ENCODE results near the gene TENM4.

The TENM4 gene

DNA sequence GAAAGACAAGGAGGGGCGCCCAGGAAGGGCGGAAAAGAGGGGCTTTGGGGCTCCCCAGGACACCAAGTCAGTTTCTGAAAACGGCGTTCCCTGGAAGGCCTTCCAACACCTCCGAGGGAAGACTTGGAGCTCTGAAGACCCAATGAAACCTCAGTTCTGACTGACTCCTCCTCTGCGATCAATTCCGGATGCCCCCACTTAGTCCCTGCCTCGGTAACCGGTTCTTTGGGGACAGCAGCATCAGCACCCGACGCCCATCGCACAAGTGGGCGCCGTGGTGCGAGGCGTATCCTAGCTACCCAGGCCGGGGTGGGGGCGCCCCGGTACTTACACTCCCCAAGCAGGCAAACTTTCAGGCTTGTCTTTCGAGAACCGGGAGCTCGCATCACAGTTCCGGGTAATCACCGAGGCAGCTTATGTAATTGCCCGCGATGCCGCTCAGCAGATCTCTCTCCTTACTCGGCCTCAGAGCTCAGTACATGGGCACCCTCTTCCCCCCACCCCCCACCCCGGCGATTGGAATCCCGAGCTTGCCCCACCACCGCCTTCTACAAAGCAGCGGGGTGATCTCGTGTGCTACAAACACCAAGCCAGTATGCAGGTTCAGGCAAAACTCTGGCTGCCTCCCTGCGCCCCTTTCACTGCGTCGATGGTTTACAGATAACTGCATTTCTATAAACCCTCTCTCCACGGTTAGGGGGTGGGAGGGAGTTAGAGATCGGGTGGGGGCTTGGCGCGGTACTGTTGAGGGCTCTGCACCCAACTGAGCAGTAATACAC lies 2.0 kb downstream of the TENM4 start:
- no peaks in the 10 kb centered on the region for H3K9me3 Mint-ChIP-seq
- peaks cover 90% of the 10 kb centered on the region for H3K27me3 Mint-ChIP-seq
- no peak overlapping the region for H3K4me3 Mint-ChIP-seq
- H3K4me1 Mint-ChIP-seq (ENCODE audit: low read depth): peaks cover 39% of the 10 kb centered on the region
- H3K27ac Mint-ChIP-seq: no peak overlapping the region
- intact Hi-C loops (cut with micrococcal nuclease): loop anchor here (5.0 kb wide), 1 partner anchor 37 kb away; no protein-coding TSS in a partner anchor
- no peaks in the 10 kb centered on the region for H3K36me3 Mint-ChIP-seq (ENCODE audit: low read depth)

DNA sequence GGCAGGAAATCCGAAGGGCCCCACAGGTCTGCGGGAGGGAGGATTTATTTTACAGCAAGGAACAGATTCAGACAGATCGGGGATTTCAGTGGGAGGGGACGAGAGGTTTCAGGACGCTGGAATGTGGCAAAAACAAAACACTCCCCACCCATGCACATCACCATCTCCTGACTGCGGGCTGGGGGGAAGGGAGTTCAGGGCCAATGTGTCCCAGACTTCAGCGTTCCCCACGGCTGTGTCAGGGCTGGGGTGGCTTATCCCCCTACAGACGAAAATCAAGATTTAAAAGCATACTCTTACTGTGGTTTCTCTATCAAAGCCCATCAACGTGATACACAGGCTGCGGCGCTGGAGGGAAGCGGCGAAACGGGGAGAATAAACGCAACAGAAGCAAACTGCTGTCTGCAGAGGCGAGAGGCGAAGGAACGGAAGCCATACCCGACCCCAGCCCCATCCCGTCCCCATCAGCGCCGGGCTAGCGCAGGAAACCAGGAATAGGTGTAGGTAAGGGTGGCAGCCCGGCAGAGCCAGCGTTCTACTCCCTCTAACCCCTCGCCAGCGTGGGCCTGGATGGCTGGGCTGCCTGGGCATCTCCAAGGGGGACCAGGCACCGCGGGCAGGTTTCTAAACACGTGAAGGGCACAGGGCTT lies 2.7 kb downstream of the TENM4 start:
- H3K9me3 Mint-ChIP-seq: no peaks in the 10 kb centered on the region
- H3K4me3 Mint-ChIP-seq: peak overlapping the region; percentile 49
- H3K27me3 Mint-ChIP-seq: peaks cover 90% of the 10 kb centered on the region
- H3K36me3 Mint-ChIP-seq (ENCODE audit: low read depth): no peaks in the 10 kb centered on the region
- H3K27ac Mint-ChIP-seq: no peak overlapping the region
- H3K4me1 Mint-ChIP-seq (ENCODE audit: low read depth): peaks cover 39% of the 10 kb centered on the region
- intact Hi-C loops (cut with micrococcal nuclease): loop anchor here (5.0 kb wide), 1 partner anchor 36 kb away; no protein-coding TSS in a partner anchor

DNA sequence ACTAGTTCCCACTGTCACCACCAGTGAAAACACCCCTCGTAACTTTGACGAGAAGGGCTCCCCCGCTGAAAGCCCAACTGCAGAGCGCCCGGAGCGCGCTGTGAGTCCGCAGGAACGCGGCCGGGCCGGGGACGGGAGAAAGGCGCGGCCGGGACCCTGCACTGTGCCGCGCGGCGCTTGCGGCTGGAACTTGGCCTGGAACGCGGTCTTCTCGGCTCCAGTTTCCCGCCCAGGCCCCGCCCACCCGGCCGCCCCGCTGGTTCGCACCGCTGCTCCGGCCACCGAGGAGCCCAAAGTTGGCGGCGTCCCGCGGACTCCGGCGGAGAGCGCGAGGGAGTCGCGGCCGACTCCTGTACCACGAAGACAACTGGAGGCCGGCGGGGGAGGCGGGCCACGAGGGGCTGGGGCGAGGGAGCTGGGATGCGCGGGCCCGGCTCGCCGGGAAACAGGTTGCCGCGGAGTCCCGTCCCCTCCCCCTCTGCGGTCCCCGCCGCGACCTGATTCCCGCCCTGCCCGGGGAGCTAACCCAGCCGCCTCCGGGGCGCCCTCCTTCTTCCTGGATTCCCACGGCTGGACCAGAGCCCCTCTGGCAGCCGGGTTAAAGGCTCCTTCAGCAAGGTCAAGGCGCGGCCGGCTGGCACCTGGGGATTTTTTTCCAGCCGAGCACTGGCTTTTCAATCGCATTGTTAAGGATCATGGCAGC lies 3.4 kb downstream of the TENM4 start:
- peak overlapping the region; percentile 49 for H3K4me3 Mint-ChIP-seq
- peaks cover 39% of the 10 kb centered on the region for H3K4me1 Mint-ChIP-seq (ENCODE audit: low read depth)
- H3K27me3 Mint-ChIP-seq: peaks cover 90% of the 10 kb centered on the region
- H3K27ac Mint-ChIP-seq: no peak overlapping the region
- intact Hi-C loops (cut with micrococcal nuclease): loop anchor here (5.0 kb wide), 1 partner anchor 35 kb away; no protein-coding TSS in a partner anchor
- H3K36me3 Mint-ChIP-seq (ENCODE audit: low read depth): no peaks in the 10 kb centered on the region
- H3K9me3 Mint-ChIP-seq: no peaks in the 10 kb centered on the region

DNA sequence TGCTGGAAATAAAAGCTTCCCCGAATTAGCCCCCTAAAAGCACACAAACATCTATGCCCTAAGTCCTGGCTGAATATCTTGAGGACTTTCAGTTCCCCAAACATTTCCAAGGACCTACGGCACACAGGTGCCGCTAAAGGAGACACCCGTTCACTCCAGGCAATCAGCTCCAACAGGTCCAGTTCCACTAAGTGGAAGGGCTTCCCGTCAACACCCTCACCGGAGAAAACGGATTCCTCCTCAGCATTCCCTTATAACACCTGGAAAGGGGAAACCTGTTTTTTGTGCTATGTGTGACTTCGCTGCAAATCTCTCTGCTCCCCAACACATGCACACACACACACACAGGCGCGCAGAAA lies 3.9 kb downstream of the TENM4 start:
- Mint-ChIP-seq H3K36me3 (ENCODE audit: low read depth) (no peaks in the 10 kb centered on the region), H3K4me1 (ENCODE audit: low read depth) (peaks cover 36% of the 10 kb centered on the region), H3K27ac (no peak overlapping the region), H3K27me3 (peaks cover 91% of the 10 kb centered on the region), H3K4me3 (peak overlapping the region; percentile 49), H3K9me3 (no peaks in the 10 kb centered on the region)
- intact Hi-C loops (cut with micrococcal nuclease): loop anchor here (5.0 kb wide), 1 partner anchor 35 kb away; no protein-coding TSS in a partner anchor

DNA sequence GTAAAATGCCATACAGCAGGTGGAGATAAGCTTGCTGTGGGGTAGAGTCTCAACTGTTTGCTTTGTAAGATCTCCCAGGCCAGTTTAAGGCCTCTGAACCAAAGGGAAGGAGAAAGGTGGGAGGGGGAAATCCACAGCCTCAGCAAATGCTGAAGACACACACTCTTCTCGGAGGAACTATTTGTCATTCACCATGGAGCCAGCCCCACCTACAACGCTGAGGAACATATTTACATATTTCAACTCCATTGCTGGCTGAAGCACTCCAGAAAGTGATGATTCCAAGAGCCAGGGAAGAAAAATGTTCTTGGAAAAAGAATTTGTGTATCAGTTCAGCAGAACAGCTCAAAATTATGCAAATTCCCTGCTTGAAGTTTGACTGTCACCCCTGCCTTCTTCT lies 6.5 kb downstream of the TENM4 start:
- H3K27me3 Mint-ChIP-seq: peaks cover 86% of the 10 kb centered on the region
- intact Hi-C loops (cut with micrococcal nuclease): no loop called here
- no peak overlapping the region for H3K27ac Mint-ChIP-seq
- H3K36me3 Mint-ChIP-seq (ENCODE audit: low read depth): no peaks in the 10 kb centered on the region
- no peaks in the 10 kb centered on the region for H3K9me3 Mint-ChIP-seq
- peaks cover 19% of the 10 kb centered on the region for H3K4me1 Mint-ChIP-seq (ENCODE audit: low read depth)
- no peak overlapping the region for H3K4me3 Mint-ChIP-seq

DNA sequence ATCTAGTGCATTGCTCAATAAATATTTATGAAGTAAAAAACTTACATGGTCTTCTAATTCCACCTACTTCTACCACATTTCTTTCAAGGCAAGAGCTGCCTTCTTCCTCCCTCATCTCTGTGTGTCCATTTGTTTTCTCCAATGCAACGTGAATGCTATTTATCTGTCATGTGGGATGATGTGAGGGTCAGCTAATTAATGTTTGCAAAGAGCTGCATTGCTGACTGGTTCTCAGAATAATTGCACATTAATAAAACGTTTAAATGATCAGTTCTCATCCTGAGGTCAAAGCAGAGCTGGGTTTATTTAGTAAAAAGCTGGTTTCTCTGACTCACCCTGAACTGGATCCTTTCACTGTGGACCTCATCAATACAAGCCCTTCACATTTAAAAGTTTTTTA lies 8.7 kb downstream of the TENM4 start:
- intact Hi-C loops (cut with micrococcal nuclease): no loop called here
- H3K27ac Mint-ChIP-seq: no peak overlapping the region
- H3K4me1 Mint-ChIP-seq (ENCODE audit: low read depth): peaks cover 3% of the 10 kb centered on the region
- peaks cover 68% of the 10 kb centered on the region for H3K27me3 Mint-ChIP-seq
- no peak overlapping the region for H3K4me3 Mint-ChIP-seq
- H3K36me3 Mint-ChIP-seq (ENCODE audit: low read depth): no peaks in the 10 kb centered on the region
- no peaks in the 10 kb centered on the region for H3K9me3 Mint-ChIP-seq

DNA sequence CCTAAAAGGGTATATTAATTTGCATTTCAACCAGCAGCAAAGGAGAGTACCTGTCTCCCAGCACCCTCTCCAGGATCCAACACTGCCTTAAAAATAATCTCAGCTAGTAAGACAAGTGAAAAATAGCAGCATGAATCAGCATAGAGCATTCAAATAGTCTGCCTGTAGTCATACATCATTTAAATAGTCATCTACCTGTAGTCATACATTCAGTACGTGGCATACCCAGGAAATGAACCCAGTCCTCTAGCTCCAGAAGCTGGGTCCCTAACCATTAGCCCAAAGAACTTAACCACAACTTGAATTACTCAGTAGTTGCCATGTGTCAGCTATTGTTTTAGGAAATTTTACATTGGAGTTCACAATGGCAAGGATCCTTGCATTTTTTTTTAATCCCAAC lies 9.3 kb downstream of the TENM4 start:
- H3K4me3 Mint-ChIP-seq: no peak overlapping the region
- H3K36me3 Mint-ChIP-seq (ENCODE audit: low read depth): no peaks in the 10 kb centered on the region
- intact Hi-C loops (cut with micrococcal nuclease): no loop called here
- H3K4me1 Mint-ChIP-seq (ENCODE audit: low read depth): no peaks in the 10 kb centered on the region
- H3K27ac Mint-ChIP-seq: no peak overlapping the region
- H3K9me3 Mint-ChIP-seq: no peaks in the 10 kb centered on the region
- H3K27me3 Mint-ChIP-seq: peaks cover 64% of the 10 kb centered on the region

DNA sequence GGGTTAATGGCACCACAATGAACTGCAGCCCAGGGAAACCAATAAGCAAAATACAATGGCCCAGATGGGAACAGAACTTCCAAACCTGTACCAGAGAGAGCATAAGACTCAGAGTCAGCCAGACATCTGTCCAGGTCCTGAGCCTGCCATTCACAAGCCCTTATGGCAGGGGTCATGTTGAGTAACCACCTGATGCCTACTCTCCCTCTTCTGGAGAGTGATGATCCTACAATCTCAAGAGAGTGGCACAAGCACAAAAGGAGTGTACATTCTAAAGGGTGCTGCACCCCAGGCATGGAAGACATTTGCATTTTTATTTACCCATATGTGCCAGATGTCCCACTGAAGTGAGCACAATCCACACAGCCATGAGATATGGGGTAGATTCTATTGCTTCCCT lies 10.6 kb downstream of the TENM4 start:
- no peaks in the 10 kb centered on the region for H3K4me1 Mint-ChIP-seq (ENCODE audit: low read depth)

DNA sequence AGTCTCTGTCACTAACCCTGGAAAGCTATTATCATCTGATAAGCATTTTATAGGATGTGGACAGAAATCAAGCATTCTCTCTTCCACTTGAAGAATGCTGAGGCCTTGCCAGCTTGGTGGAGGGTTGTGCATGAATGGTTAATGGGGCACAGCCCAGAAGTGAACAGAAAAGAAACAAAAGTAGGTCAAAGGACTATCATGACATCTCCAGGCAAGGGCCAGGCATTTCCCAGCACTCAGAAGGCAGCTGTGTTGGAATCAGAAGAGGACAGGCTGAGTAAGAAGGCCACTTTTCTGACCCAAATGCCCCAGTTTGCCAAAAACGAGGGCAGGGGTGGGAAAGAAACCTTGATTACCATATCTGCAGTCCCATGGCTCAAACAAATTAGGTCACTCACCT lies 12.4 kb downstream of the TENM4 start:
- H3K27ac Mint-ChIP-seq: no peak overlapping the region
- H3K4me3 Mint-ChIP-seq: no peak overlapping the region
- peaks cover 47% of the 10 kb centered on the region for H3K27me3 Mint-ChIP-seq
- H3K4me1 Mint-ChIP-seq (ENCODE audit: low read depth): no peaks in the 10 kb centered on the region
- no peaks in the 10 kb centered on the region for H3K36me3 Mint-ChIP-seq (ENCODE audit: low read depth)
- intact Hi-C loops (cut with micrococcal nuclease): no loop called here
- no peaks in the 10 kb centered on the region for H3K9me3 Mint-ChIP-seq

More for the DNA sequence above, 10.6 kb downstream of the TENM4 start:
- intact Hi-C loops (cut with micrococcal nuclease): no loop called here
- Mint-ChIP-seq H3K4me3 (no peak overlapping the region), H3K27me3 (peaks cover 56% of the 10 kb centered on the region), H3K36me3 (ENCODE audit: low read depth) (no peaks in the 10 kb centered on the region), H3K9me3 (no peaks in the 10 kb centered on the region), H3K27ac (no peak overlapping the region)

DNA sequence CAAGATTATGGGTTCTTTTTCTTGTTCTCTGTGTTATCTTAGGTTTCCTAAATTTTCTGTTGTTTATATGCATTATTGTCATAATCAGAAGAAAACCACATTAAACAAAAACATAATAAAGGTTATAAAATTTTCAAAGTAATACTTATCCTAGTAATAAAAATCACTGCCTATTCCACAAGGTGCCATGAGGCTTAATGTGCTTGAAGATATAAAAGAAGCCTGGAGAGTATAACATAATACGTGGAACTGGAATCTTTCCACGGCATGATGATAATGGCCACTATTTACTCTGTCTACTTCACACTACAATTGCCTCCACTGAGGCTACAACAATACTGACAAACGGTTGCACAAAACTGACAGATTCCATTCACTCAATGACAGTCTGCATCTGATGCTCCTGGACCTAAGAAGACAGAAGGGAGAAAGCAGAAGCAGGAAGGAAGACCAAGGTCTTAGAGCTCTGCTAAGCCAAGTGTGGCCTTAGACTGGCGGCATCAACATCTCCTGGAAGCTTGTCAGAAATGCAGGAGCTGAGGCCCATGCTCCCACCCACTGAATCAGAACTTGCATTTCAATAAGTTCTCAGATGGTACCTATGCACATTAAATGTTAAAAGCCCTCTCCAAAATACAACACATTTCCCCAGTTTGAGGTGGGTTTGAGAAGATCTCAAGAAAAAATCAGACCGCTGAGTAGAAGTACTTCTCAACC lies 13.1 kb downstream of the TENM4 start:
- Mint-ChIP-seq H3K4me1 (ENCODE audit: low read depth) (no peaks in the 10 kb centered on the region), H3K27me3 (peaks cover 42% of the 10 kb centered on the region), H3K27ac (no peak overlapping the region), H3K9me3 (no peaks in the 10 kb centered on the region), H3K4me3 (no peak overlapping the region), H3K36me3 (ENCODE audit: low read depth) (no peaks in the 10 kb centered on the region)
- intact Hi-C loops (cut with micrococcal nuclease): no loop called here

DNA sequence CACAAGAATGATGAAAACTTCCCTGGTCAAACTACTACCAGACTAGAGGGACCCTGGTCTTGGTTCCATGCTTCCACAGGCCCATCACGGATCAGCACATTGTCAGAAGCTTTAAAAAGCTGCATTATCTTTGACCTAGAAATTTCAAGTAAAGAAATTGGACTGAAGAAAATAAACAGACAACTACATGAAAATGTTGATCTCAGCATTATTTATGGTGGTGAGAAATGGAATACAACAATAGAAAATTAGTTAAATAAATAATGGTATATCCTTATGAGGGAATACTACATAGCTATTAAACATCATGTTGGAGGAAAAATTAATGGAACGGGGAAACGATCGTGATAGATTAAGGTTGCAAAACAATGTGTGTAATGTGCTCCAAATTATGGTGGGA lies 13.7 kb downstream of the TENM4 start:
- Mint-ChIP-seq H3K27ac (no peak overlapping the region), H3K4me1 (ENCODE audit: low read depth) (no peaks in the 10 kb centered on the region), H3K36me3 (ENCODE audit: low read depth) (no peaks in the 10 kb centered on the region)

DNA sequence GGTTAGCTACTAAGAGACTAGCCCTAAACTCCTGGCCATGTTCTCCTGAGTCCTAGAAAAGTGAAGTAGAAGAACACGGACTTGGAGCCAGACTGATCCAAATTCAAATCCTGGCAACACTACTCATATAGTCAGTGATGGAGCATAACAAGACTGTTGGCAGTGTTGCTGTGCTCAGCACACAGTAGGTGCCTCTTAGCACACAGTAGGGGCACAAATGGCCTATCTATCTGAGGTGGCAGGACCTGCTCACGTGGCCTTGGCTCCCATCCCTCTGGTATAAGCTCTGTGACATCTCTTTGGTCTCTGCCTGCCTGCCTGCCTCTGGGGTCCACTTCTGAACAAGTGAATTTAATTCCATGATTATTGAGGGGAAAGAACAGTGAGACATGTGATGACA lies 15.4 kb downstream of the TENM4 start:
- intact Hi-C loops (cut with micrococcal nuclease): no loop called here
- Mint-ChIP-seq H3K9me3 (no peaks in the 10 kb centered on the region), H3K27me3 (peaks cover 34% of the 10 kb centered on the region), H3K36me3 (ENCODE audit: low read depth) (no peaks in the 10 kb centered on the region), H3K4me1 (ENCODE audit: low read depth) (no peaks in the 10 kb centered on the region), H3K27ac (no peak overlapping the region), H3K4me3 (no peak overlapping the region)

More for the DNA sequence above, 13.7 kb downstream of the TENM4 start:
- Mint-ChIP-seq H3K9me3 (no peaks in the 10 kb centered on the region), H3K4me3 (no peak overlapping the region), H3K27me3 (peaks cover 36% of the 10 kb centered on the region)
- intact Hi-C loops (cut with micrococcal nuclease): no loop called here

DNA sequence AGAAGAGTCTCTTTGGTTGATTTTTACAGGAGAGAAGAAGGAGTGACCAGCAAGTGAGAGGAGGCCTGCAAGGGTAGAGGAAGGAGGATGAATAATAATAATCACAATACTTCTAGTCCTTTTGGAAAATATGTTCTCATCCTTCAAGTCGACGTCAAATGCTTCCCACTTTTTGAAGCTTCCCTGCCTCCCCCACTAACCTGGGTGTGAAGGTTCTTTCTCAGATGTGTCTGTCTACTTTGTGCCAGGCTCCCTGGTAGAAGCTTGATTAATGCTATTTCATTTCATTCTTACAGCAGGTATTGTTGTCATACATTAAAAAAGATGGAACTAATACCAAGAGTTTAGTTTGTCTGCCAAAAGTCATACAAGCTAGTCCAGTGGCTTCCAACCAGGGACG lies 17.1 kb downstream of the TENM4 start:
- no peaks in the 10 kb centered on the region for H3K36me3 Mint-ChIP-seq (ENCODE audit: low read depth)
- intact Hi-C loops (cut with micrococcal nuclease): no loop called here
- H3K9me3 Mint-ChIP-seq: no peaks in the 10 kb centered on the region
- no peak overlapping the region for H3K27ac Mint-ChIP-seq
- H3K4me1 Mint-ChIP-seq (ENCODE audit: low read depth): no peaks in the 10 kb centered on the region
- H3K27me3 Mint-ChIP-seq: peaks cover 28% of the 10 kb centered on the region
- no peak overlapping the region for H3K4me3 Mint-ChIP-seq

DNA sequence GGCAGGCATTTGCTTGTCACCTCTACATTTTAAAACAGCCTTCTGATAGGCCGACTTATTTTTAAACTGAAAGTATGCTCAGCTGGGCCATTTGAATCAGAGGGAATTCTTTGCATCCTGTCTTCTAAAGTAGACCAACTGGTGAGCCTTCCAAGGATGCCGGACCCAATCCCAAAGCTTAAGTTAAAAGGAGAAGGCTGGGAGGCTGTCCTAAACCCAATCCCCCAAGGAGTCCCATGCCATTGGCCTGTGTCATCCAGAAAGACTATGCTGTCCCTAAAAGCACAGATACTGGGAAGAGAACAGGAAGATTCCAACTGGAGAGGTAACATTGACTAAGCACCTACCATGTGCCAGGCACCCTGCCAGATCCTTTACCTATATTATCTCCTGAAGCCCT lies 18.0 kb downstream of the TENM4 start:
- intact Hi-C loops (cut with micrococcal nuclease): no loop called here
- Mint-ChIP-seq H3K27me3 (peaks cover 31% of the 10 kb centered on the region), H3K36me3 (ENCODE audit: low read depth) (no peaks in the 10 kb centered on the region), H3K27ac (no peak overlapping the region), H3K9me3 (no peaks in the 10 kb centered on the region), H3K4me3 (no peak overlapping the region), H3K4me1 (ENCODE audit: low read depth) (no peaks in the 10 kb centered on the region)

Measured in dendritic cell treated with granulocyte-macrophage colony-stimulating factor and Interleukin-4, amounts not matched to agents 40 ng/mL and 50 ng/mL, for 4 days (primary cell).